H9 (cell line): Measurements from ENCODE around the gene BDNF. TPM values are rescaled to one million over a fixed set of nuclear protein-coding genes. Genes with fewer than 3 reads are reported as not detected.

Experiments used
- DNase-seq: peaks from one replicate; pipeline ENCODE4 v3.0.0-alpha.2; 2017
- H2AFZ ChIP-seq: one replicate; pipeline ENCODE4 v1.6.1; 2013; ENCODE audit warnings: mild to moderate bottlenecking, low read length, control low read depth, moderate library complexity
- H2AK5ac ChIP-seq: 2 replicates; pipeline ENCODE4 v1.6.1; 2013; ENCODE audit warnings: low read length, control low read depth, mixed read lengths; ENCODE audit not compliant: insufficient read length
- H2BK120ac ChIP-seq: one replicate; pipeline ENCODE4 v1.6.1; 2013; ENCODE audit warnings: low read depth, mild to moderate bottlenecking, low read length, control low read depth, inconsistent platforms; ENCODE audit not compliant: poor library complexity, severe bottlenecking
- H2BK12ac ChIP-seq: 2 replicates; pipeline ENCODE4 v1.6.1; 2013; ENCODE audit warnings: low read length, control low read depth, mixed read lengths, low read depth; ENCODE audit not compliant: insufficient read length
- H2BK15ac ChIP-seq: 2 replicates; pipeline ENCODE4 v1.6.1; 2013; ENCODE audit warnings: low read depth, low read length, control low read depth
- H2BK20ac ChIP-seq: one replicate; pipeline ENCODE4 v1.6.1; 2013; ENCODE audit warnings: low read depth, mild to moderate bottlenecking, low read length, control low read depth, inconsistent platforms; ENCODE audit not compliant: poor library complexity, severe bottlenecking
- H2BK5ac ChIP-seq: 2 replicates; pipeline ENCODE4 v1.6.1; 2013; ENCODE audit warnings: low read length, control low read depth, mixed read lengths; ENCODE audit not compliant: insufficient read length
- H3K14ac ChIP-seq: 2 replicates; pipeline ENCODE4 v1.6.1; 2013; ENCODE audit warnings: low read length, control low read depth; ENCODE audit not compliant: insufficient read depth
- H3K18ac ChIP-seq: 2 replicates; pipeline ENCODE4 v1.6.1; 2013; ENCODE audit warnings: low read depth, mild to moderate bottlenecking, mixed read lengths, low read length, control low read depth; ENCODE audit not compliant: insufficient read length
- H3K23ac ChIP-seq: 2 replicates; pipeline ENCODE4 v1.6.1; 2013; ENCODE audit warnings: low read length, control low read depth, mixed read lengths, low read depth; ENCODE audit not compliant: insufficient read length
- H3K23me2 ChIP-seq: 2 replicates; pipeline ENCODE4 v1.6.1; 2013; ENCODE audit warnings: low read depth, mild to moderate bottlenecking, mixed read lengths, low read length, control low read depth; ENCODE audit not compliant: insufficient read length, poor library complexity, severe bottlenecking
- H3K27ac ChIP-seq: 2 replicates; pipeline ENCODE4 v1.5.1; 2013; ENCODE audit warnings: low read length, control low read depth, mixed read lengths, low read depth; ENCODE audit not compliant: insufficient read length
- H3K27me3 ChIP-seq: 2 replicates; pipeline ENCODE4 v1.6.1; 2013; ENCODE audit warnings: low read length, control low read depth, inconsistent platforms; ENCODE audit not compliant: insufficient read depth
- H3K4ac ChIP-seq: 2 replicates; pipeline ENCODE4 v1.6.1; 2013; ENCODE audit warnings: low read depth, mild to moderate bottlenecking, control low read depth, inconsistent platforms, low read length, moderate library complexity
- H3K4me1 ChIP-seq: 2 replicates; pipeline ENCODE4 v1.6.1; 2013; ENCODE audit warnings: low read length, control low read depth, inconsistent platforms; ENCODE audit not compliant: insufficient read depth
- H3K4me2 ChIP-seq: 2 replicates; pipeline ENCODE4 v1.6.1; 2013; ENCODE audit warnings: low read length, control low read depth, mixed read lengths; ENCODE audit not compliant: insufficient read length, insufficient read depth
- H3K56ac ChIP-seq: 2 replicates; pipeline ENCODE4 v1.6.1; 2013; ENCODE audit warnings: low read depth, mild to moderate bottlenecking, mixed read lengths, low read length, control low read depth; ENCODE audit not compliant: insufficient read length
- H3K79me1 ChIP-seq: 2 replicates; pipeline ENCODE4 v1.6.1; 2013; ENCODE audit warnings: low read depth, mild to moderate bottlenecking, moderate library complexity, low read length, control low read depth, inconsistent platforms; ENCODE audit not compliant: insufficient read depth, poor library complexity, severe bottlenecking
- H3K79me2 ChIP-seq: 2 replicates; pipeline ENCODE4 v1.6.1; 2013; ENCODE audit warnings: low read length, control low read depth, inconsistent platforms; ENCODE audit not compliant: insufficient read depth
- H3K9ac ChIP-seq: 2 replicates; pipeline ENCODE4 v1.6.1; 2013; ENCODE audit warnings: low read length, control low read depth, mixed read lengths; ENCODE audit not compliant: insufficient read length; ENCODE audit errors: extremely low read depth
- H3K9me3 ChIP-seq: one replicate; pipeline ENCODE4 v1.6.1; 2013; ENCODE audit warnings: low read depth, low read length, inconsistent platforms; ENCODE audit not compliant: control insufficient read depth
- H3T11ph ChIP-seq: one replicate; pipeline ENCODE4 v1.6.1; 2013; ENCODE audit warnings: mild to moderate bottlenecking, low read length, control low read depth, inconsistent platforms
- H4K20me1 ChIP-seq: one replicate; pipeline ENCODE4 v1.6.1; 2013; ENCODE audit not compliant: control insufficient read depth, insufficient read length, insufficient read depth
- H4K5ac ChIP-seq: 2 replicates; pipeline ENCODE4 v1.6.1; 2013; ENCODE audit warnings: low read depth, mild to moderate bottlenecking, mixed read lengths, low read length, control low read depth; ENCODE audit not compliant: insufficient read length
- H4K8ac ChIP-seq: replicated peaks from 2 replicates; pipeline ENCODE4 v1.6.1; 2013; ENCODE audit warnings: low read length, control low read depth, mixed read lengths, low read depth; ENCODE audit not compliant: insufficient read length
- H4K91ac ChIP-seq: 2 replicates; pipeline ENCODE4 v1.6.1; 2013; ENCODE audit warnings: low read depth, mild to moderate bottlenecking, moderate library complexity, mixed read lengths, low read length, control low read depth; ENCODE audit not compliant: insufficient read length
- H3K27ac Mint-ChIP-seq, 3 experiments: 2 replicates in 2 of 3; 3 replicates in 1 of 3; pipeline ENCODE4 v1.8.0; 2020 to 2021; ENCODE audit warnings: mixed read lengths in 3 of 3, mild to moderate bottlenecking in 1 of 3, moderate library complexity in 1 of 3
- H3K27me3 Mint-ChIP-seq: 2 replicates; pipeline ENCODE4 v1.8.0; 2021; ENCODE audit warnings: low read depth, mild to moderate bottlenecking, moderate library complexity, mixed read lengths
- H3K36me3 Mint-ChIP-seq, 3 experiments: 2 replicates in 2 of 3; 3 replicates in 1 of 3; pipeline ENCODE4 v1.8.0; 2020 to 2021; ENCODE audit warnings: low read depth in 3 of 3, mixed read lengths in 3 of 3; ENCODE audit not compliant: insufficient read depth in 1 of 3
- H3K4me1 Mint-ChIP-seq, 2 experiments: 2 replicates each; pipeline ENCODE4 v1.8.0; 2020; ENCODE audit warnings: mixed read lengths in 2 of 2
- H3K4me3 Mint-ChIP-seq, 2 experiments: 2 replicates in 1 of 2; 3 replicates in 1 of 2; pipeline ENCODE4 v1.8.0; 2020 to 2021; ENCODE audit warnings: mild to moderate bottlenecking in 2 of 2, mixed read lengths in 2 of 2, moderate library complexity in 1 of 2
- H3K9me3 Mint-ChIP-seq, 2 experiments: 2 replicates in 1 of 2; 3 replicates in 1 of 2; pipeline ENCODE4 v1.8.0; 2020; ENCODE audit warnings: mild to moderate bottlenecking in 2 of 2, mixed read lengths in 2 of 2, moderate library complexity in 1 of 2
- WGBS: extraction: QIAGEN DNeasy Blood & Tissue Kit; methylation state at CpG from one replicate; pipeline ENCODE4 v1.1.7; 2013; ENCODE audit warnings: missing lambda C conversion rate, low lambda C conversion rate, mixed read lengths; ENCODE audit not compliant: insufficient read length; ENCODE audit errors: extremely low coverage; 5-methylcytosine and 5-hydroxymethylcytosine counted together
- total RNA-seq: library from RNA; stranded (reverse); gene quantifications from 2 replicates; pipeline ENCODE4 v1.2.1, GENCODE V29; 2021
- TF ChIP-seq, protein P1 (sequence below): fragments of 200-600 bp; sonication (generic); conservative IDR thresholded peaks from 3 replicates; pipeline ENCODE4 v1.8.0; 2021; ENCODE audit warnings: antibody characterized with exemption, mild to moderate bottlenecking

BDNF gene
- total RNA-seq, 1 experiment from 2014 or later, result 2.7 TPM

DNA sequence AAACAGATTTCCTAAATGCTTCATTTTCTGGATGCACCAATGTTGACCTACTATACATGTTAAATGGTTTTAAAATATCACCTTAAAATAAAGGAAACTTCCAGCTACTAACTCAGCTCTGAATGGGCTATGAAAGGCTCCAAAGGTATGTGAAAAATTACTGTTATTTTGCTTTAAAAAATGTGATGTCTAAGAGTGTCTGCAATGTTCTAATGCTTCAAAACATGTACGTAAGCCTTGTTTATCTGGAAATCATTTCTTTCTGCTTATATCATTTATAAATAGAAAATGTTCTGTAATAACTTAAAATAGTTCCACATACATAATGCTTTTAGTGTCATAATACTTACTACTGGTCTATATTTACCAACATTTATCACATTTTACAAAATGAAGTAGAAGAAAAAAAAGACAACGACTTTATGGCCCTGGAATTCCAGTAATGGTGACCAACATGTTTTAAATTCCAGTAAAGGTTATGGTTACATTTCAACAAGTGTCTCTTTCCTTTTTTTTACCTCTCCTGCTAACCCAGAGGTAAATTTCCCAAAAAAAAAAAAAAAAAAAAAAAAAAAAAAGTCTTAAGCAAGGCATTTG, 2.5 kb downstream of the BDNF start:
- Histone ChIP-seq H3K18ac (no peak overlapping the region), H4K91ac (no peak overlapping the region), H3K79me2 (0 out of 2 replicates have a peak, but pooled peaks cover 1% of the 10 kb centered on the region), H3K9me3 (no peaks in the 10 kb centered on the region), H3K79me1 (no peaks in the 10 kb centered on the region), H2BK120ac (no peak overlapping the region), H3K27ac (no peak overlapping the region), H4K8ac (no peak overlapping the region), H2AK5ac (no peak overlapping the region), H4K20me1 (no peaks in the 10 kb centered on the region), H3K14ac (no peak overlapping the region), H2BK12ac (no peak overlapping the region), H2BK5ac (no peak overlapping the region), H3T11ph (no peak overlapping the region), H3K23me2 (peaks cover 29% of the 10 kb centered on the region), H3K56ac (no peak overlapping the region), H3K9ac (no peak overlapping the region), H3K27me3 (peaks cover 15% of the 10 kb centered on the region; the same call in 1 of the 2 replicates), H2BK20ac (no peak overlapping the region), H3K4me2 (peak overlapping the region; percentile 81), H4K5ac (no peak overlapping the region), H3K4me1 (peaks cover 2% of the 10 kb centered on the region; the same call in 1 of the 2 replicates), H2BK15ac (no peak overlapping the region), H3K4ac (no peak overlapping the region), H2AFZ (no peak overlapping the region), H3K23ac (no peak overlapping the region)
- WGBS, result no CpG with 5 or more reads among the region's 2 CpGs
- Mint-ChIP-seq H3K9me3 (no peaks in the 10 kb centered on the region), H3K36me3 (peaks cover 0 to 2% (median 2%) of the 10 kb centered on the region in 3 experiments; a peak in 2 of 7 replicates), H3K27me3 (peaks cover 33% of the 10 kb centered on the region), H3K4me1 (peaks cover 61 to 67% of the 10 kb centered on the region in 2 experiments), H3K4me3 (peak overlapping the region; percentile 77 to 78; a peak in 4 of 5 replicates), H3K27ac (peak overlapping the region in 1 of 3 experiments; percentile 98; a peak in 1 of 7 replicates)
- TF ChIP-seq, protein P1, sequence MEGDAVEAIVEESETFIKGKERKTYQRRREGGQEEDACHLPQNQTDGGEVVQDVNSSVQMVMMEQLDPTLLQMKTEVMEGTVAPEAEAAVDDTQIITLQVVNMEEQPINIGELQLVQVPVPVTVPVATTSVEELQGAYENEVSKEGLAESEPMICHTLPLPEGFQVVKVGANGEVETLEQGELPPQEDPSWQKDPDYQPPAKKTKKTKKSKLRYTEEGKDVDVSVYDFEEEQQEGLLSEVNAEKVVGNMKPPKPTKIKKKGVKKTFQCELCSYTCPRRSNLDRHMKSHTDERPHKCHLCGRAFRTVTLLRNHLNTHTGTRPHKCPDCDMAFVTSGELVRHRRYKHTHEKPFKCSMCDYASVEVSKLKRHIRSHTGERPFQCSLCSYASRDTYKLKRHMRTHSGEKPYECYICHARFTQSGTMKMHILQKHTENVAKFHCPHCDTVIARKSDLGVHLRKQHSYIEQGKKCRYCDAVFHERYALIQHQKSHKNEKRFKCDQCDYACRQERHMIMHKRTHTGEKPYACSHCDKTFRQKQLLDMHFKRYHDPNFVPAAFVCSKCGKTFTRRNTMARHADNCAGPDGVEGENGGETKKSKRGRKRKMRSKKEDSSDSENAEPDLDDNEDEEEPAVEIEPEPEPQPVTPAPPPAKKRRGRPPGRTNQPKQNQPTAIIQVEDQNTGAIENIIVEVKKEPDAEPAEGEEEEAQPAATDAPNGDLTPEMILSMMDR, result no peak
- DNase-seq, result no peak
